GM06990 (cell line): ENCODE results near the gene IMPDH2.

Experiments used
- DNase-seq: peaks from one replicate; pipeline ENCODE4 v3.0.0-alpha.2; 2011; ENCODE audit not compliant: insufficient read length; ENCODE audit errors: extremely low read depth
- H3K27me3 ChIP-seq: replicated peaks from 2 replicates; pipeline ENCODE4 v1.6.0; 2011; ENCODE audit warnings: low read length; ENCODE audit not compliant: control insufficient read depth, insufficient read depth
- H3K36me3 ChIP-seq: 2 replicates; pipeline ENCODE4 v1.5.1; 2011; ENCODE audit warnings: low read length; ENCODE audit not compliant: control insufficient read depth, insufficient read depth
- H3K4me3 ChIP-seq: replicated peaks from 2 replicates; pipeline ENCODE4 v1.5.1; 2011; ENCODE audit warnings: low read depth, mild to moderate bottlenecking, control low read depth, low read length
- CTCF ChIP-seq: IDR thresholded peaks from 2 replicates; pipeline ENCODE4 v1.5.1; 2011; ENCODE audit warnings: low read length, control low read depth, mild to moderate bottlenecking, inconsistent platforms; ENCODE audit not compliant: insufficient read depth, poor library complexity, severe bottlenecking

Gene IMPDH2

GRCh38 chr3:48991851-48992545 is 37.2 kb downstream of the IMPDH2 start:
- H3K4me3 ChIP-seq = no peak overlapping the region
- peaks cover 6% of the 10 kb centered on the region for H3K36me3 ChIP-seq
- no peaks in the 10 kb centered on the region for H3K27me3 ChIP-seq
- DNase-seq = no peak
- no peak for TF ChIP-seq CTCF

GRCh38 chr3:48990636-48991469 is 38.3 kb downstream of the IMPDH2 start:
- H3K4me3 ChIP-seq = peak overlapping the region; percentile 80

GRCh38 chr3:48989796-48990635 is 39.2 kb downstream of the IMPDH2 start, which contains the start of gene P4HTM:
TSS of gene P4HTM (plus strand) at chr3:48990241. CDS start at chr3:48990257, 16 bp downstream.
- Histone ChIP-seq H3K36me3 (peaks cover 7% of the 10 kb centered on the region), H3K4me3 (peak within 1 kb of the TSS; percentile 80), H3K27me3 (no peaks in the 10 kb centered on the region)
- peak; percentile 83 for DNase-seq
- peak; percentile 47 for TF ChIP-seq CTCF

More at GRCh38 chr3:48990636-48991469, 38.3 kb downstream of the IMPDH2 start:
- no peak for DNase-seq
- H3K36me3 ChIP-seq = peaks cover 6% of the 10 kb centered on the region
- TF ChIP-seq CTCF = no peak
- H3K27me3 ChIP-seq = no peaks in the 10 kb centered on the region

GRCh38 chr3:48989126-48989795 is 39.9 kb downstream of the IMPDH2 start:
- no peak for TF ChIP-seq CTCF
- H3K27me3 ChIP-seq = no peaks in the 10 kb centered on the region
- H3K36me3 ChIP-seq = peaks cover 9% of the 10 kb centered on the region
- H3K4me3 ChIP-seq = peak overlapping the region; percentile 80
- no peak for DNase-seq

GRCh38 chr3:48985831-48986376 is 43.3 kb downstream of the IMPDH2 start:
- Histone ChIP-seq H3K36me3 (peaks cover 16% of the 10 kb centered on the region), H3K27me3 (no peaks in the 10 kb centered on the region), H3K4me3 (no peak overlapping the region)
- TF ChIP-seq CTCF = no peak
- DNase-seq = no peak
